ENCODE measurements around the gene MAP2K5.

Gene MAP2K5

GRCh38 chr15:67794832-67795574 lies 252.5 kb downstream of the MAP2K5 start:
- peaks cover 20% of the 10 kb centered on the region for H3K4me1 Mint-ChIP-seq
- no peak overlapping the region for H3K27ac Mint-ChIP-seq
- H3K9me3 Mint-ChIP-seq, result peaks cover 11% of the 10 kb centered on the region
- TF ChIP-seq CTCF (IDR thresholded peaks at IDR 0.05; ENCODE audit: unreplicated experiment in 3 of 3), result no peak
- no peaks in the 10 kb centered on the region for H3K27me3 Mint-ChIP-seq (ENCODE audit: low read depth)
- H3K36me3 Mint-ChIP-seq (ENCODE audit: low read depth), result peaks cover 20% of the 10 kb centered on the region
- no peak overlapping the region for H3K4me3 Mint-ChIP-seq

GRCh38 chr15:67796196-67797127 lies 254.0 kb downstream of the MAP2K5 start:
- Mint-ChIP-seq H3K4me1 (peaks cover 10% of the 10 kb centered on the region), H3K27ac (no peak overlapping the region), H3K9me3 (peaks cover 11% of the 10 kb centered on the region), H3K4me3 (no peak overlapping the region), H3K36me3 (ENCODE audit: low read depth) (peaks cover 20% of the 10 kb centered on the region), H3K27me3 (ENCODE audit: low read depth) (no peaks in the 10 kb centered on the region)
- no peak for TF ChIP-seq CTCF (IDR thresholded peaks at IDR 0.05; ENCODE audit: unreplicated experiment in 3 of 3)

- H3K27me3 Mint-ChIP-seq (ENCODE audit: low read depth), result no peaks in the 10 kb centered on the region
- H3K4me1 Mint-ChIP-seq, result no peaks in the 10 kb centered on the region
- peaks cover 15% of the 10 kb centered on the region for H3K36me3 Mint-ChIP-seq (ENCODE audit: low read depth)
- peaks cover 11% of the 10 kb centered on the region for H3K9me3 Mint-ChIP-seq
- H3K4me3 Mint-ChIP-seq, result no peak overlapping the region
- no peak for TF ChIP-seq CTCF (IDR thresholded peaks at IDR 0.05; ENCODE audit: unreplicated experiment in 3 of 3)
- no peak overlapping the region for H3K27ac Mint-ChIP-seq
Observed at GRCh38 chr15:67799801-67800205, 257.3 kb downstream of the MAP2K5 start.

GRCh38 chr15:67801142-67801541 lies 258.6 kb downstream of the MAP2K5 start:
- Mint-ChIP-seq H3K27ac (no peak overlapping the region), H3K4me1 (no peaks in the 10 kb centered on the region), H3K4me3 (no peak overlapping the region), H3K36me3 (ENCODE audit: low read depth) (peaks cover 1% of the 10 kb centered on the region), H3K9me3 (no peaks in the 10 kb centered on the region), H3K27me3 (ENCODE audit: low read depth) (no peaks in the 10 kb centered on the region)
- TF ChIP-seq CTCF (IDR thresholded peaks at IDR 0.05; ENCODE audit: unreplicated experiment in 3 of 3), result no peak

GRCh38 chr15:67801926-67802914 lies 259.7 kb downstream of the MAP2K5 start:
- Mint-ChIP-seq H3K27me3 (ENCODE audit: low read depth) (no peaks in the 10 kb centered on the region), H3K36me3 (ENCODE audit: low read depth) (no peaks in the 10 kb centered on the region), H3K9me3 (no peaks in the 10 kb centered on the region), H3K27ac (no peak overlapping the region), H3K4me1 (no peaks in the 10 kb centered on the region), H3K4me3 (no peak overlapping the region)
- no peak for TF ChIP-seq CTCF (IDR thresholded peaks at IDR 0.05; ENCODE audit: unreplicated experiment in 3 of 3)
